Activated CD8-positive, alpha-beta memory T cell treated with anti-CD3 and anti-CD28 coated beads, Interleukin-2, amount 10 ng/mL, durations not matched to agents 7 days and 5 days (primary cell): ENCODE data around the gene RXFP4. TPM values are rescaled to one million over a fixed set of nuclear protein-coding genes. Genes with fewer than 3 reads are reported as not detected.

Experiments
- ATAC-seq: fragments of 150-1000 bp; cut with Tn5 transposase; one replicate; pipeline ENCODE4 v1.10.0; 2021; ENCODE audit warnings: moderate library complexity
- CTCF ChIA-PET: fragments of 350-600 bp; sonication (Branson Sonifier 250); formaldehyde crosslinking; loops from one replicate; lab custom pipeline; 2021; ENCODE audit warnings: antibody characterized with exemption; lab: Charles Lee
- DNase-seq: peaks from one replicate; pipeline ENCODE4 v3.0.0-alpha.2; 2020
- H3K27ac Mint-ChIP-seq: one replicate; pipeline ENCODE4 v1.8.0; 2021; ENCODE audit warnings: mild to moderate bottlenecking, mixed read lengths
- H3K27me3 Mint-ChIP-seq: one replicate; pipeline ENCODE4 v1.8.0; 2021; ENCODE audit warnings: mixed read lengths
- H3K36me3 Mint-ChIP-seq: one replicate; pipeline ENCODE4 v1.8.0; 2021; ENCODE audit warnings: mild to moderate bottlenecking, mixed read lengths
- H3K4me1 Mint-ChIP-seq: one replicate; pipeline ENCODE4 v1.8.0; 2021; ENCODE audit warnings: mixed read lengths
- H3K4me3 Mint-ChIP-seq: one replicate; pipeline ENCODE4 v1.8.0; 2021; ENCODE audit warnings: mild to moderate bottlenecking, moderate library complexity, mixed read lengths
- H3K9me3 Mint-ChIP-seq: one replicate; pipeline ENCODE4 v1.8.0; 2022; ENCODE audit warnings: low read depth, mixed read lengths
- total RNA-seq, 2 experiments: library from RNA; stranded (reverse); gene quantifications; one replicate each; pipeline ENCODE4 v1.2.3, GENCODE V29; 2021

The RXFP4 gene
- total RNA-seq, 2 experiments from 2014 or later, result not detected

DNA sequence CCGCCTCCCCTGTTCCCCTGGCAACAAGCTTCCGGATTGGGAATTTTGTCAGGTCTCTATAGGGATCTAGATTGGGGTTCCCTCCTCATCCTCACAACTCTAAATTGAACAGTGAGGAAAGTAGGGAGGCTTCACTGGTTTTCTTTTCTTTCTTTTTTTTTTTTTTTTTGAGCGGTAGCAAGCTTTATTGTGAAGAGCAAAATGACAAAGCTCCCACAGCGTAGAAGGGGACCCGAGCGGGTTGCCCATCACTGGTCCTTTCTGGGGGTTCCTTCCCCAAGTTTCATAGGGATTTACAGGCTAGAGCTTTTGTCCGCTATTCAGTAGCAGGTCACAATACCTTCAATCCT, 26.6 kb downstream of the RXFP4 start:
- Mint-ChIP-seq H3K4me1 (peaks cover 65% of the 10 kb centered on the region), H3K27ac (peak overlapping the region; percentile 86), H3K4me3 (no peak overlapping the region), H3K9me3 (no peaks in the 10 kb centered on the region), H3K27me3 (no peaks in the 10 kb centered on the region), H3K36me3 (peaks cover 36% of the 10 kb centered on the region)
- DNase-seq (no peak), ATAC-seq (no peak)
- CTCF ChIA-PET, result interaction anchor here (0.8 to 4.0 kb wide), 8 partner anchors 9 to 34 kb away, joined by 3 to 17 read pairs (median 4); partner anchors contain the start of gene ARHGEF2

DNA sequence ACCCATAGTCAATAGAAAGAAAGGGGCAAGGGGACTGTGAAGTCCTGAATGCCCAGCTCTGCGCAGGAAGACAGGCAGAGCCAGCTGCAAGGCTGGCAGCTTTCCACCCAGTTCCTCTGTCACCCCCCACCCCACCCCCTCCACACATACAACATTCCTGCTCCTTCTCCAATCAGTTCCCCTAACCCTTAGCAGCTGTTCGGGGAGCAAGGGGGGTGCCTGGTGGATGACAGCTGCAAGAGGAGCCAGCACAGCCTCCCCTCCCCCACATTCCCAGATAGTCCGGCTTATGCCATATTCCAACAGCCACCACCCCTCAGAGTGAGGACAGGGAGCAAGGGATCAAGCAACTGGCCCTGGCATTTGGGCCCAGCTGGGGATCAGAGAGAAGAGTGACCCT, 27.2 kb downstream of the RXFP4 start:
- Mint-ChIP-seq H3K36me3 (peaks cover 36% of the 10 kb centered on the region), H3K27me3 (no peaks in the 10 kb centered on the region), H3K9me3 (no peaks in the 10 kb centered on the region), H3K27ac (peak overlapping the region; percentile 86), H3K4me1 (peaks cover 70% of the 10 kb centered on the region), H3K4me3 (no peak overlapping the region)
- DNase-seq, result no peak
- no peak for ATAC-seq
- CTCF ChIA-PET, result interaction anchor here (1.0 to 4.0 kb wide), 6 partner anchors 9 to 30 kb away, joined by 3 to 17 read pairs (median 10); partner anchors contain the start of gene ARHGEF2

DNA sequence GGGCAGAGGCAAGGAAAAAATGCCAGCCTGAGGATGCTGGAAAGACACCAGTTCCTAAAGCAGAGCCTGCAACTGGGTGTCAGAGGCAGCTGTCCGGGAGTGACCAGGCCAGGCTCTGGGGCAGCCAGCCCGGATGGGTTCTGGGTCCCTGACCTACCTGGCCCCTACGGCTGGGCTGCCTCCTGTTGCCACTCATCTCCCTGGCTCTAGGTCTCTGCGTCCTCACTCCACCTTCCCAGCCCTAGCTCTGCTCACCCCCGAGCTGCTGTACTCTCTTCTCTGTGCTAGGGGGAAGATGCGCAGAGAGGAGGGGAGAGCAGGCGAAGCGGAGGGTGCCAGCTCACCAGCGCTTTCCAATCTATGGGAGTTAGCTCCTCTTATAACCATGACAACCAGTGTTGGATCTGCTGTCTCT, 27.9 kb downstream of the RXFP4 start:
- ATAC-seq (no peak), DNase-seq (no peak)
- peak overlapping the region; percentile 86 for H3K27ac Mint-ChIP-seq
- no peaks in the 10 kb centered on the region for H3K9me3 Mint-ChIP-seq
- no peaks in the 10 kb centered on the region for H3K27me3 Mint-ChIP-seq
- CTCF ChIA-PET, result interaction anchor here (1.0 to 4.0 kb wide), 3 partner anchors 8 to 21 kb away, joined by 3 to 15 read pairs (median 12); no protein-coding TSS in a partner anchor
- H3K4me1 Mint-ChIP-seq, result peaks cover 76% of the 10 kb centered on the region
- H3K4me3 Mint-ChIP-seq, result no peak overlapping the region
- peaks cover 37% of the 10 kb centered on the region for H3K36me3 Mint-ChIP-seq

DNA sequence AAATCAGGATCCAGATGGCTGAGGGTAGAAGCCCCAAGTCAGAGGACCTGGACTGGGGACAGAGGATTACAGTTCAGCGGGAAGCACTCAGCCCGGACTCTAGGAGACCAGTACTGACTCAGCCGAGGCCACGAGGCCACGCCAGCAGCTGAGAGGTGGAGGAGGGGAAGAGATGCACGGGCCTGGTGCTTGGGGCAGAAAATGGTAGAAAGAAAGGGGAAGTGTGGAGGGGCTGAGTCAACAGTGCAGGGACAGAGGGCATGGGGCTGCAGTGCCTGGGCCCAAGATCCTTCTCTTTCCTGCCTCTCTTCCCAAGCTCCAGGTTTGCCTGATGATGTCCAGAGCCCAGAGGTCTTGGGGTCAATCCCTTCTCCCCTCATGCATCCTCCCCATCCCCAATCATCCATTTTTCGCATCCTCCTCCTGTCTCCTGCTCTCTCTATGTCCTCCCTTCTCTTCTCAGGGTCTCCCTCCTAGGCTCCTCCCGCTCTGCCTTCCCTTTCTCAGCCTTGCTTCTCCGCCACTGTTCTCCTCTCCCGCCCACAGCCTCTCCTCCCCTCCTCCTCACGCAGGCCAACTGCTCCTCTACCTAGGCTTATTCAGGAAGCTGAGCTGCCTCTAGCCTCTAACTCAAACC, 29.2 kb downstream of the RXFP4 start:
- peak overlapping the region; percentile 86 for H3K27ac Mint-ChIP-seq
- DNase-seq, result peak; percentile 58
- peaks cover 84% of the 10 kb centered on the region for H3K4me1 Mint-ChIP-seq
- H3K27me3 Mint-ChIP-seq, result no peaks in the 10 kb centered on the region
- no peaks in the 10 kb centered on the region for H3K9me3 Mint-ChIP-seq
- peaks cover 42% of the 10 kb centered on the region for H3K36me3 Mint-ChIP-seq
- ATAC-seq, result peak; percentile 48
- CTCF ChIA-PET, result interaction anchor here (0.9 to 2.1 kb wide), 5 partner anchors 18 to 33 kb away, joined by 3 to 12 read pairs (median 3); no protein-coding TSS in a partner anchor
- H3K4me3 Mint-ChIP-seq, result peak overlapping the region; percentile 3

DNA sequence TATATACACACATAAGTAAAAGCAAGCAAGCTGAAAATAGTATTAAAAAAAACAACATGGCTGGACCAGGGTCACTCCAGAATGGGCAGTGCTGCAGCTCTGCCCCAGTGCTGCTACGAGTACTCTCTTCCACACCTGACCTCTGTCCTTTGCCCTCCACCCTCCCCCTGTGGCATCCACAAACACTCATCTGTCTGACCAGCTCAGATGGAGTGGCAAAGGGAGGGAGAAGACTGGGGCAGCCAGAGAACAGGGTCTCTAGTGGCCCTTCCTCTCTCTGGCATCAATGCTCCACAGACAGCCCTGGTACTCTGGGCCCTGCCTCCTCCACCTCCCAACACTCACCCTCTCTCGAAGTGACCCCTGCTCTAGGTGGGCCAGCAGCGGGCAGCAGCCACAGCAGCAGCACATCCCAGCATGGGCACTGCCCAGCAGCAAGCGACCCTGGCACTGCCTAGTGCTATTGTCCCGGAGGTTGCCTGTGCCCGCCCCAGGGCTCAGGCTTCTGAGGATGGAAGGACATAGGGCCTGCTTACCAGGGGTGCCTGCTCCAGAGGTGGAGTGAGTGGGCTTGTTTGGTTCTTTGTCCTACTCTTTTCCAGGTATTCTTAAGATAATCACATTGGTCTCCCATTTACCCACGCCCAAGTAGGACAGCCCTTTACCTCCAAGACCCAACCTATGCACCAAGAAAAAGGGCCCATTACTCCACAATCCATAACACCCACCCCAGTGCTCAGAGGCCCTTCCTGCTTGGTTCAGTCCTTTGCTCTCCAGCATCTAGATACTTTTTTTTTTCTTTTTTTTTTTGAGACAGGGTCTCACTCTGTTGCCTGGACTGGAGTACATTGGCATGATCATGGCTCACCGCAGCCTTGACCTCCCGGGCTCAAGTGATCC, 30.7 kb downstream of the RXFP4 start:
- CTCF ChIA-PET, result interaction anchor here (0.7 to 3.0 kb wide), 3 partner anchors 31 to 38 kb away, joined by 3 to 14 read pairs (median 3); partner anchors contain the start of gene KHDC4
- no peak overlapping the region for H3K4me3 Mint-ChIP-seq
- no peaks in the 10 kb centered on the region for H3K27me3 Mint-ChIP-seq
- H3K36me3 Mint-ChIP-seq, result peaks cover 38% of the 10 kb centered on the region
- peaks cover 87% of the 10 kb centered on the region for H3K4me1 Mint-ChIP-seq
- H3K27ac Mint-ChIP-seq, result peak overlapping the region; percentile 71
- no peaks in the 10 kb centered on the region for H3K9me3 Mint-ChIP-seq
- ATAC-seq (no peak), DNase-seq (no peak)

DNA sequence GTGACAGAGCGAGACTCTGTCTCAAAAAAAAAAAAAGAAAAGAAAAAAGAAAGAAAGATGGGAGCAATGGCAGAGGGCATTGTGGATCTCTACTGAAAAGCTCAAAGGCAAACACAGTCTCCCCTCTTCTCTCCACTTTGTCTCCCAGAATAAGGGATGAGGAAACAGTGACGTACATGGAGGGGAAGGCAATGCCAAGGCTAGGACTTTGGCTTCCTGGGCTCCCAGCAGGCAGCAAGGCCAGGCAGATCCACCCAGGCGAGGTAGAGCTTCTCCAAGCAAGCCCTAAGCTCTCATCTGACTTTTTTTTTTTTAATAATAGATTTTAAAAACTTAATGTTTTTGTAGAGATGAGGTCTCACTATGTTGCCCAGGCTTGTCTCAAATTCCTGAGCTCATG, 32.3 kb downstream of the RXFP4 start:
- DNase-seq, result no peak
- Mint-ChIP-seq H3K27me3 (no peaks in the 10 kb centered on the region), H3K4me1 (peaks cover 72% of the 10 kb centered on the region), H3K9me3 (no peaks in the 10 kb centered on the region), H3K36me3 (peaks cover 34% of the 10 kb centered on the region), H3K27ac (no peak overlapping the region), H3K4me3 (no peak overlapping the region)
- no peak for ATAC-seq
- CTCF ChIA-PET, result interaction anchor here (3.0 to 12.2 kb wide), 2 partner anchors 35 to 40 kb away, joined by 14 to 119 read pairs; partner anchors contain the start of gene KHDC4

DNA sequence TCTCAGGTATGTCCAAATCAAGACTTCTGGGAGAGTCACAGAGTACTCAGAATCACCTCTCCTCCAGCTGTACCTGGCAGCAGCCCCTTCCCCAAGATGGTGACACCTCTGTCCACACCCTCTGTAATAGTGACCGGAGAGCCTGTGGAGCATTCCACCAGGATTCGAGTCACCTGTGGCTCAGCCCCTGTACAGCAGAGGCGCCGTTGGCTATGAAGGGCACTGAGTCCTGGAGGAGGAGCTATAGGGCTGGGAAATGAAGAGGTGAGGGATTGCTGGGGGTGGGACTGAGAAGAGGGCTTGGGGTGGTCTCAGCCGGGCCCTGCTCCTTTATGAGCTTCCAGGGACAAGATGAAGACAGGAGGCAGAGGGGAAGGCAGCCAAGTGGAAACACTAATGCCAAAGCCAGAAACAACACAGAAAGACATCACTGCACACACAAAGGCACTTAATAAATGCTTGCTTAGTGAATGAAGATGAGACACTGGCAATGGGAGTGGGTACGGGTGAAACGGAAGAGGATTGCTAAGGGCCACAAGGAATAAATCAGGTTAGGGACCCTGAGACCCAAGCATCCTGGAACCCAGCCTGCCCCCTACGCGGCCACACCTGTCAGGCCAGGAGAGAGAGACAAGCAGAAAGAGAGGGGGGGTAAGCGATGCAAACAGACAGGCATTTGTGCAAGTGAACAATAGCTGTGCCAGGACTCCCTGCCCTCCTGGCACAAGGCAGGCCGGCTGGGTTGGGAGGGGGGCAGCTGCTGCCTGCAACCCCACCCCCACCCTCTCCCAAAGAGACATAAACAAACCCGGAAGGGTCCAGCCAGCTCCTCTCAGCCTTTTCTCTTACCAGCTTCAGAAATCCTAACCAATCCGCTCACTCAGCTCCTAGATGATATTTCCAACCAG, 33.0 kb downstream of the RXFP4 start:
- Mint-ChIP-seq H3K4me1 (peaks cover 66% of the 10 kb centered on the region), H3K36me3 (peaks cover 29% of the 10 kb centered on the region), H3K4me3 (peak overlapping the region; percentile 98), H3K27ac (peak overlapping the region; percentile 92), H3K27me3 (no peaks in the 10 kb centered on the region), H3K9me3 (no peaks in the 10 kb centered on the region)
- CTCF ChIA-PET, result interaction anchor here (0.6 to 12.2 kb wide), 6 partner anchors 8 to 92 kb away, joined by 3 to 119 read pairs (median 8); partner anchors contain the start of gene KHDC4
- ATAC-seq, result no peak
- DNase-seq, result no peak

DNA sequence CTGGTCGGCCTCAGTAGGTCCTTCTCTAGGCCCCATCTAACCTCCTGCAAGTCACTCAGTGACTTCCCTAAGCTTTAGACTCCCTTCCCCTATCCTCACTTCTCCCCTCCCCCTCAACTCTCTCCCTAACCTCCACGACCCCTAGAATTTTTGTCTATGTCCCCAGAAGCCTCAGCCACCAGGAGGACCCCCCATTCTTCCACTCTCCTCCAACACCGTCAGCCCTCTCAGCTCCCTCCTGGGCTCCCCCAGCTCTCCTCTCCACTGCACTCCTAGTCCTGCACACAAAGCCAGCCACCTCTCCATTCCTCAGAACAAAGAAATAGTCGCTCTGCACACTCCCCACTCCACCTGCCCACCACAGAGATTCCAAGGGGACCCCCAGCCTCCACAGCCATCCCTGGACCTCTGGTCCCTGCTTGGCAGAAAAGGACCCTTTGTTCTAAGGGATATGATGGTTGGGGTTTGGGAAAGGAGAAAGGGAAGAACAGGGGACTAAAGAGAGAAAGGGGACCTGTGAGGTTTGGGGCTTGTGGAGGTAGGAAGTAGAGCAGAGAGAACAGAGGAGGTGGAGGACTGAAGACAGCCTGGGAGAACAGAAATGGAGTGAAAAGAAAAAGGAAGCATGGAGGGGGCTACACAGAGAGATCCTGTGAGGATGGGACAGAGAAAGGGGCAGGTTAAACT, 34.1 kb downstream of the RXFP4 start:
- H3K4me3 Mint-ChIP-seq, result peak overlapping the region; percentile 98
- peaks cover 26% of the 10 kb centered on the region for H3K36me3 Mint-ChIP-seq
- ATAC-seq (no peak), DNase-seq (no peak)
- peaks cover 65% of the 10 kb centered on the region for H3K4me1 Mint-ChIP-seq
- H3K27ac Mint-ChIP-seq, result peak overlapping the region; percentile 92
- no peaks in the 10 kb centered on the region for H3K27me3 Mint-ChIP-seq
- H3K9me3 Mint-ChIP-seq, result no peaks in the 10 kb centered on the region
- CTCF ChIA-PET, result interaction anchor here (0.7 to 12.2 kb wide), 12 partner anchors 9 to 391 kb away, joined by 3 to 119 read pairs (median 8); partner anchors contain the start of gene KHDC4

DNA sequence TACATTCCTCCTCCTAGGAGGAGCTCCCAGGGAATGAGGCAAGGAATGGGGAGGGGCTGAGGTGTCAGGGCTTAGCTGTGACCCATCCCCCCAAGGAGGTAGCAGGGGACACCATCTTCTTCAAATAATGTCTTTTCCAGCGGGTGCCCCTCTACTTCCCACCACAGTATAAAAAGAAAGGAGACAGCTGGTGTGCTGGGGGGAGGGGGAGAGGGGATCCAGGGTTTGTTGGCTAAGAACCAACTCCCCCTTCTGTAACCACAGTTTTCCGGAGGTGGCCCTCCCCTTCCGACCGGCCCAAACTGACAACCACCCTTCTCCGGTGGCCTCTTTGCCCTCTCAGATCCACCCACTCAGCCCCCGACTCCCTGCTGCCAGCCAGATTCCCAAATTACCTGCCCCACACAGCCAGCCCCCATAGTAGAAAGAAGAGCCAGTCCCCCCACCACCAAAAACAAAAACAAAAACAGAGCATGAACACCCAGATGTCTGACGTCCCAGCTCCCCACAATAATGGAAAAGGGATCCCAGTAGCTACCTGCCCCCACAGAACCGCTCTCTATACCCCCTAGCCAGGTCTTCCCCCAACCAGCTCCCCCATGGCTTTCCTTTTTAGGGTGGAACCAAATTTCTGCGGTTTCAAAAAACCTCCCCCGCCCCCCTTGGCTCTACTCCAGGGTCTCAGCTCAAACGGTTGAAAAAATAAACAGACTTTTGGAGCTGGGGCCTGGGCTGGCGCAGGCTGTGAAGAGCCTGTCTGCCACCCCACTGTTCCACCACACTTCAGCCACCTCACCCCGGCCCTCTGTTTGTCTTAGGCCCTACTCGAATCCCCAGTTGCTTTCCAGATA, 34.8 kb downstream of the RXFP4 start:
- peak; percentile 69 for DNase-seq
- Mint-ChIP-seq H3K9me3 (no peaks in the 10 kb centered on the region), H3K27ac (peak overlapping the region; percentile 92), H3K4me1 (peaks cover 65% of the 10 kb centered on the region), H3K27me3 (no peaks in the 10 kb centered on the region), H3K36me3 (peaks cover 26% of the 10 kb centered on the region), H3K4me3 (peak overlapping the region; percentile 98)
- ATAC-seq, result peak; percentile 7
- CTCF ChIA-PET, result interaction anchor here (0.6 to 12.2 kb wide), 17 partner anchors 8 to 391 kb away, joined by 3 to 119 read pairs (median 4); partner anchors contain the start of gene KHDC4

DNA sequence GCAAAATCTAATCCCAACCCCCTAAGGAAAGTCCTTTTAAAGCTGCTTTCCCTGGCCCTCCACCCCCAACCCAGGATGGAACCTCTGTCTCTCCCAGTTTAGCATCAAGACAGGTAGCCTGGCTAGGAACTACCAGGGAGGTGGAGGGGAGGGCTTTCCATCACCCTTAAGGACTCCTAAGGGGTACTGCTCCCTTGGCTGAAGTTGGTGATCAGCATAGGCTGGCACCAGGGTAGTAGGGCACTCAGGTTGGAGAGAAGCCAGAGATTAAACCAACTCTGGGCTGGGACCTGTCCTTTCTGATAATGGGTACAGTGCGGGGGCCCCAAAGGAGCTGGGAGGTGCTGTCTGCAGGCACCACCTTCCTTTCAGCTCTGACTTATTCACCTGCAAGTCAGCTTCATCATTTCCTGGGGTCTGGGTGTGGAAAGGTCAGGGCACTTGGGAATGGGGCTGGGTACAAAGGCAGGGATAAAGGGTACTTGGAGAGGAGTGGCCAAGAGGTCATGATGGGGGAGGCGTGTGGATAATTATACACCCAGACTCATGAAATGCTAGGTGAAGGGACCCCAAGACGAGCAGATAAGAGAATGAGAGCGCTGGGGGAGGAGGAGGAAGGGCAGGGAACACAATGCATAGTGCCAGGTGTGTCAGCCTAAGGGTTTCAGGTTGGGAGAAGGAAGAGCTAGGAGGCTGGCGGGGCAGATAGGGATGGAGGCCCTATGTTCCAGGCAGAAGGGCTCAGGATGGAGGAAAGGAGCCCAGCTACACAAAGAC, 35.7 kb downstream of the RXFP4 start:
- H3K4me1 Mint-ChIP-seq, result peaks cover 67% of the 10 kb centered on the region
- peak overlapping the region; percentile 98 for H3K4me3 Mint-ChIP-seq
- H3K9me3 Mint-ChIP-seq, result no peaks in the 10 kb centered on the region
- H3K27me3 Mint-ChIP-seq, result no peaks in the 10 kb centered on the region
- ATAC-seq (no peak), DNase-seq (peak; percentile 46)
- CTCF ChIA-PET, result interaction anchor here (0.5 to 12.2 kb wide), 18 partner anchors 8 to 272 kb away, joined by 3 to 119 read pairs (median 4); partner anchors contain the start of gene KHDC4
- H3K27ac Mint-ChIP-seq, result peak overlapping the region; percentile 92
- H3K36me3 Mint-ChIP-seq, result peaks cover 28% of the 10 kb centered on the region
